GM18907 (cell line): Measurements from ENCODE around the gene SERPINF2.
"Not testable (repeated sequence)": the region's sequence is repeated elsewhere in the genome, so short reads cannot be mapped to it uniquely, and the experiment has no call there.

Experiments
- ATAC-seq: cut with Tn5 transposase; IDR thresholded peaks from one replicate; pipeline ENCODE4 v1.9.1; 2021; ENCODE audit warnings: mild to moderate bottlenecking, moderate library complexity; ENCODE audit not compliant: unreplicated experiment

SERPINF2 gene

GRCh38 chr17:1716076-1716911 lies 26.4 kb upstream of the SERPINF2 start:
- peak; percentile 73 for ATAC-seq

GRCh38 chr17:1716912-1717695 lies 25.6 kb upstream of the SERPINF2 start:
- peak; percentile 57 for ATAC-seq

GRCh38 chr17:1718362-1719165 lies 24.1 kb upstream of the SERPINF2 start:
- ATAC-seq: no peak

- no peak for ATAC-seq
Measured at GRCh38 chr17:1720856-1721386, 21.8 kb upstream of the SERPINF2 start.

GRCh38 chr17:1722022-1722421 lies 20.6 kb upstream of the SERPINF2 start:
- ATAC-seq: not testable (repeated sequence)

GRCh38 chr17:1724351-1724868 lies 18.3 kb upstream of the SERPINF2 start, which contains the start of gene WDR81:
Gene WDR81, plus strand, starts transcription at chr17:1724704. Its CDS starts 256 bp downstream, at chr17:1724960.
- ATAC-seq: peak; percentile 50

GRCh38 chr17:1724869-1725641 lies 17.6 kb upstream of the SERPINF2 start:
- ATAC-seq: peak; percentile 25

GRCh38 chr17:1725642-1726511 lies 16.8 kb upstream of the SERPINF2 start:
- no peak for ATAC-seq

- ATAC-seq: no peak
Measured at GRCh38 chr17:1726626-1727257, 15.9 kb upstream of the SERPINF2 start.

- no peak for ATAC-seq
Measured at GRCh38 chr17:1727258-1727789, 15.3 kb upstream of the SERPINF2 start.

- ATAC-seq: no peak
Measured at GRCh38 chr17:1727876-1728630, 14.6 kb upstream of the SERPINF2 start.

GRCh38 chr17:1729966-1730325 lies 12.7 kb upstream of the SERPINF2 start:
- ATAC-seq: no peak

GRCh38 chr17:1730326-1731193 lies 12.1 kb upstream of the SERPINF2 start:
- ATAC-seq: no peak

GRCh38 chr17:1731194-1731506 lies 11.5 kb upstream of the SERPINF2 start:
- no peak for ATAC-seq

GRCh38 chr17:1732241-1732832 lies 10.3 kb upstream of the SERPINF2 start:
- ATAC-seq: no peak

- no peak for ATAC-seq
Measured at GRCh38 chr17:1732833-1733321, 9.8 kb upstream of the SERPINF2 start.
